GM18526 (cell line): Measurements from ENCODE around the gene TMEM128.

Source experiments
- POLR2A ChIP-seq: IDR thresholded peaks from 3 replicates; pipeline ENCODE4 v1.6.1; 2011; ENCODE audit not compliant: insufficient read length; ENCODE audit errors: extremely low read depth

TMEM128 gene, protein sequence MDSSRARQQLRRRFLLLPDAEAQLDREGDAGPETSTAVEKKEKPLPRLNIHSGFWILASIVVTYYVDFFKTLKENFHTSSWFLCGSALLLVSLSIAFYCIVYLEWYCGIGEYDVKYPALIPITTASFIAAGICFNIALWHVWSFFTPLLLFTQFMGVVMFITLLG

DNA sequence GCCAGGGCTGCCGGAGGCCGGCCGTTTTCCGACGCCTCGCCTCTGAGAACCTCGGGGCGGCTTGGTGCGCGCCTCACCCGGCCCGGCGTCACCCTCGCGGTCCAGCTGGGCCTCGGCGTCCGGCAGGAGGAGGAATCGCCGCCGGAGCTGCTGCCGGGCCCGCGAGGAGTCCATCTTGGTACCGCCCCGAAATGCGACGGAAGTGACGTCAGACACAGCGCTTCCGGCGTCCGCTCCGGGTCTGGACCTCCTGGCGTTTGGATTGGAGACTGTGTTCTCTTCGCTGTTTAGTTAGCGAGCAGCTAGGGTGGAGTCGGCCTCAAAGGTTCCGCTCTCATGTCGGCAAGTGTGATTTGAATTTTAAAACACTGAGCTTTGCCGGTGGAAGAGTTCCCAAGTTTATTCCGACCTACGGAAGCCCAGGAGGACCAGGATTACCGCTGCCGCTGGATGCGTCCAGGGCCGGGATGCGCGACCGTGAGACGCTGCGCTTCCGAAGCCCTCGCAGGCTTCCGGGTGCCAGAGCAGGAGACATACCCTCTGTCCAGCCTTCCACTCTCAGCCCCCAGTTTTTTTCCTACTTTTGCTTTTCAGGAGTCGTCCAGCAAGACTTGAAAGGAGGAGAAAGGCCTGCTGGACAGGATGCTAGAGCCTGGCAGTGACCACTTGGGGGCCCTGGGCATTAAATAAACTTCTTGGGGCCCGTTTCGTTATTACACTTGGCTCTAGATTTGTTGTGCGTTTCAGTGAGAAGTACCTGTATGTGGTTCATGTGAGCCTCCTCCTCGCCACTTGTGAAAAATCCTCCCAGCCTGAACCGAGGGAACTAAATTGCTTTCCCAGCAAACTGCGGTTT, at the start of gene TMEM128:
Gene TMEM128, minus strand, starts transcription at position 195 of the 856 bp plus-strand sequence. Its CDS starts 21 bp downstream, at position 174.
- peak; percentile 93 for TF ChIP-seq POLR2A

DNA sequence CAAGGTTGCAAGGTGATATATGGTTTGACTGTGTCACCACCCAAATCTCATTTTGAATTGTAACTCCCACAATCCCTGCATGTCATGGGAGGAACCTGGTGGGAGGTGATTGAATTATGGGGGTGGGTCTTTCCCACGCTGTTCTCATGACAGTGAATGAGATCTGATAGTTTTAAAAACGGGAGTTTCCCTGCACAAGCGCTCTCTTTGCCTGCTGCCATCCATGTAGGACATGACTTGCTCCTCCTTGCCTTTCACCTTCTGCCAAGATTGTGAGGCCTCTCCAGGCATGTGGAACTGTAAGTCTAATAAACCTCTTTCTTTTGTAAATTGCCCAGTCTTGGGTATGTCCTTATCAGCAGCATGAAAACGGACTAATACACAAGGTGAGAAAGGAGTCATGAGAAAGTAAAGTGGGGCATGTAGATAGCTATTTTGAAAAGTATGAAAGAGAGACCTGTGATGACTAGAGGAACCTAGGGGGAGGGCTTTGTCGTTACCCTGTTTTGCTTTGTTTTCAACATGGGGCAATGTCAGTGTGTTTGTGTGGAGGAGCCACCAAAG, 48.3 kb upstream of the TMEM128 start:
- TF ChIP-seq POLR2A: no peak

DNA sequence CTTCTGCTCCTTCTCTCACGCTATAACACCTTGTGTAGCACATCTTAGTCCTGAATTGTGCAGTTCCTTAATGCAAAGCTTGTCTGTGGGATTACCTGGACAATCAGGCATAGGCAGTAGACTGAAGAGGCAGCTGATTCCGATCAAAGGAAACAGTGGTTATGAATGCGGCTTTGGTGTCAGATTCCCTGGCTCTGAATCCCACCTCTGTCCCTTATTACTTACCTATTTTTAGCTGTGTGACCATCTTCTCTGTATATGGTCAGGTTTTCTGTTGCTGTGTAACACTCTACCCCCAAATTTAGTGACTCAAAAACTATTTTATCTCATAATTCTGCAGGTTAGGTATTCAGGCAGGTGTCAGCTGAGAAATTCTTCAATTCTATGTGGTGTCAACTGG, 45.3 kb upstream of the TMEM128 start:
- no peak for TF ChIP-seq POLR2A

DNA sequence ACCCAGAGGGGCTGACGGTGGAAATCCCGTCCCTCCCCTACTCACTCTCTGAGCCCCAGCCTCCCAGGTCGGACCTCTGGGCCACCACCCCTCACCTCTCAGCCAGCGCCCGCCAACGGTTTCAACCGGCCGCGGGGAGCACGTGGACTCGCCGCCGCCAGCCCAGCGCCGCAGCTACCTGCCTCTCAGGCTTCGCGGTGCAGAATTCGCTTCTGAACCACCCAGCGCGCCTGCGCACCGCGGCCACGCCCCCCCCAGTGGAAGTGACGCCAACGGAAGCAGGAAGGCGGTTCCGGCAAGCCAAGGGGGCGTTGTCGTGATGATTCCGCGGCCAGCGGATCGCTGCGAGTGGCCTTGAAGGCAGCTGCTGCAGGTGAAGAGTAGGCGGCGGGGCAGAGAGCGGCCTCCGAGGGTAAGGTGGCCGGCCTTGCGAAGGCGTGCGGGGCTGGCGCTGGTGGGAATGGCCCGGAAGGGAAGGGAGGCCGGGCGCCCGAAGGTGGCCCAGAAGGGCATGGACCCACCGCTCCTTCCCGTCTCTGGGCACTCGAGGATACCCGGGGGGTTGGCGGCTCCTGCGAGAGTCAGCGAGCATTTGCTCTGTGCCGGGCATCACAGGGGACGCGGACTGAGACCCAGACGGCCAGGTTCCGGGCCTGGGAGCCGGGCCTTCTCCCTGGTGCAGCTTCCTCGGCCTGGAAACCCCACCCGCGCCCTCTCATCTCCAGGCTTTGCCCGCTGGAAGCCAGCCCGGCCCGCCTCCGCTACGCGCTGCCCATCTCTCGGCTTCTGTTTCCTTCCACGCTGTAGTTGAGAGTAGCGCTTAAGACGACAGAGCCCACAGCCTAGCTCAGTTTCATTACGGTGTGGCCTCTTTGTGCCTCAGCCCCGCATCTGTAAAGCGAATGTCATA, 42.2 kb upstream of the TMEM128 start, which contains the start of the genes LYAR and ZBTB49:
Gene LYAR, minus strand, starts transcription at position 214 of the 910 bp plus-strand sequence. CDS start 6,412 bp downstream, outside the sequence.
Gene ZBTB49, plus strand, starts transcription at position 311 of the 910 bp plus-strand sequence. CDS start 9,695 bp downstream, outside the sequence.
- TF ChIP-seq POLR2A: peak; percentile 82

DNA sequence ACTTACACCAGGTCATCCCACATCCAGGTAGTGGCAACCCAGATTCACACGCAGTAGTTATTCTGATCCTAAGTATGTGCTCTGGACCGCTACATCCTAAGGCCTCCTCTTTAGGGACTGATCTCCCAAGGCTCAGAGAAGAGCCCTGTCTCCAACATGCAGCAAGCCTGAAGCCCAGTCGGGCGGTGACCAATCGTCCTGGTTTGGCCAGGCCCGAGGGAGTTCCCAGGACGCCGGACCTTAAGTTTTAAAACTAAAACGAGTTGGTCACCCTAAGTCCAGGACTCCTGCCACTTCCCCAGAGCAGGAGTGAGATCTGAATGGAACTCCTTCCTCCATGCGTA, 41.5 kb upstream of the TMEM128 start:
- TF ChIP-seq POLR2A: no peak

DNA sequence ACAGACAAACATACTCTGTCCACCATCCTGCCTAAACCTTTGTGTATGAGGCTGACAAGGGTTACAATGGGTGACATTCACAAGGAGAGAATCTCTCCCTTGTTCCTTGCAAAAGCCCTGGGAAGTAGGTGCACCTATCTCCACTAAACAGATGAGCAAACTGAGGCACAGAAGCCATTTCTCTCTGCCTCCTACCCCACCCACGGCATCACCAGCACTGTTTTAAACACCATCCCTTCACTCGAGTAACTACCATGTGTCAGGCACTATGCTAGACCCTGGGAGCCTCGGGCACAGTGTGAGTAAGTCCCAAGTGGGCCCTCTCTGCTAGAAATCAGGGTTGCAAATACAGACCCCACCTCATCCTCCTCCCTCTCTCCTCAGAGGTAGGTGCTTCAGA, 41.0 kb upstream of the TMEM128 start:
- no peak for TF ChIP-seq POLR2A

DNA sequence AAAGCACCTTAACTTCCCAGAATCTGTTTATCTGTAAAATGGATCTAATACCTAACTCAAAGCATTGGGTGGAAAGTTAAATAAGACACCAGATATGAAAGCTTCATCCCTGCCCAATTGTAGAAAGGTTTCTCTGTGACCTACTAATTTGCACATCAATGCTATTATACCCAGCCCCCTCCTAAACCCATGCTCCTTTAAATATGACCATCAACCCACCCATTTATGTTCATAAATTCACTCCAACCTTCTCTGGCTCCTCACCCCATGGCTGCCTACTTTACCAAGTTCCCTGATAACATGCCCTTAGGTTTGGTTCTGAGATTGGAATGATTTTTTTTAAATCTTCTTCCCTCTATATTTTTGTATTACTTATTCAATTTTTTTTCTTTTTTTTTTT, 40.1 kb upstream of the TMEM128 start:
- TF ChIP-seq POLR2A: no peak

DNA sequence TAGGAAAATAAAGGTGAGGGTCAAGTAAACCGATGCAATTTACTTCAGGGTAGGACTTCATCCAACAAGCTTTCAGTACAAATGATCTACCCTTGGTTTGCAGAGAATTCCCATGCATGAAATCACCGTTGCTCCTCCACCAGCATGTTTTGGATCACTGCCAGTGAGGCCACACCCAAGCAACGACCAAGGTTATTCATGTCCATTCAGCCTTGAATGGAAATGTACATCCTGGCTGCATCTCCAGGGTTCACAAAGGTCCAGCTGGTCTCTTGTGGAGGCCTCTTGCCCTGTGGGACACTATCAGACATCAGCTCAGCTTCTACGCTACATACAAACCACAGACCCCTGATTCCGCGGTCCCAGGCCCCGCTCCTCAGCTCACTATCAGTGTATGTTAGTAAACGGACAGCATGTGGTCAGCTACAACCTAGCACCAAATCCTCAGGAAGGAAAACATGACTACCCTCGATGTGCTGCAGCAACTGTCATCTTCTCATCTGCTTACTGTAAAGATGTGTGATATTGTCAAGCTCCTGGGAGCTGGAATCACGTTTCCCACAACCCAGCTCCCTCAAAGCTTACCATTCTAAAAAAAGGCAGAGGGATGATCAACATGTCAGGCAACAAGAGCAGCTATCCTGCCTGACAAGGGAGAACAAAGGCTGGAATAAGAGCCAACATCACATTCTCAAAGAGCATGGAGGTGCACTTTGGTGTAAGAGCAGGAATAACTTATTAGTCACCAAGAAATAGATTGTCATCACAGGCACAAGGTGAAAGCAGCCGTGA, 37.0 kb upstream of the TMEM128 start:
- TF ChIP-seq POLR2A: no peak

DNA sequence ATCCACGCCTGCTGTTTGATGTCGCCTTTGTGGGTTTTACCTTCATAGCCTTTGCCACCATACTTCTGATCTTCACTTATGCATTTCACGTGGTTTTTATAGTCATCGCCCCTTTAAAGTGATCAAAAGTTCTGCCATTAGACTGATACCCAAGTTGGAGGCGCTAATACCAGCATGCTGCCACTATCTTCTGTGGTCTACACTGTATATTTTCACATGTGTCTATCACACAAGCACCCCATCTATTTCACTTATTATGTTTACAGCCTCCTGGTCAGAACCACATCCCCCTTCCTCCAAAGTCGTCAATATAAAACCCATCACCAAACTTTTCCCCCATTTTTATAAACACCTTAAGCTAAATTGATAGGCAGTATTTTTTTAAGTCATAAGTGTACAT, 33.8 kb upstream of the TMEM128 start:
- no peak for TF ChIP-seq POLR2A

DNA sequence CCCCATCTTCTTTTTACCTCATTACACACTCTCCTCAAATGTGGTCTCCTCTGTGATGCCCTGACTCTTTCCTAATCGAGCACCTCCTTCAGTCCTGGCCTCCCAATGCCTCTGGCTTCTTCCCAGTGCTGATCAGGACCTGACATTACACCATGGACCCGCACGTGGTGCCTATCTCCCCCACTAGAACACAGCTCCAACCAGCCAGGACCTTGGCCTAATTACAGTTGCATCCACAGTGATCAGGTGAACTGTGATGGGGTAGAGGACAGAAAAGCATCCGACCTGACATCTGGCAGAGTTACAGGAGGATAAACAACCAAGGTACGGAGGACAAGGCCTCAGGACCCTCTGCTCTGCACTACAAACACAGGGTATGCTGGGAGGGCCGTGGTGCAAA, 29.5 kb upstream of the TMEM128 start:
- no peak for TF ChIP-seq POLR2A

DNA sequence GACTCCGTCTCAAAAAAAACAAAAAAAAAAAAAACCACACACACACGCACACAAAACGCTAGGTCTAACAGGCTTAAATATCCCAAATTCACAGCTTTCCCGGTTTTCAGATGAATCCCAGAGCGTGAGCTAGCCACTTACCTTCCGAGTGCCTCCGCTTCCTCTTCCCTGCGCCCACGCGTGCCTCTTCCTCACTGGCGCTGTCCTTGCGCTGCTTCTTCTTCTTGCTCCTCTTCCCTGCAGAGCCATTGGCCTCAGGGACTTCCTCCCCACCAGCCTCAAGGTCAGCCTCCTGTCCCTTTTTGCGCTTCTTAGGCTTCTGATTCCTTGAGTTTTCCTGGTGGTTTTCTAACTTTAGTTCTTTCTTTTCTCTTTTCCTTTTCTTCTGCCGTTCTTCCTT, 26.2 kb upstream of the TMEM128 start:
- TF ChIP-seq POLR2A: no peak

DNA sequence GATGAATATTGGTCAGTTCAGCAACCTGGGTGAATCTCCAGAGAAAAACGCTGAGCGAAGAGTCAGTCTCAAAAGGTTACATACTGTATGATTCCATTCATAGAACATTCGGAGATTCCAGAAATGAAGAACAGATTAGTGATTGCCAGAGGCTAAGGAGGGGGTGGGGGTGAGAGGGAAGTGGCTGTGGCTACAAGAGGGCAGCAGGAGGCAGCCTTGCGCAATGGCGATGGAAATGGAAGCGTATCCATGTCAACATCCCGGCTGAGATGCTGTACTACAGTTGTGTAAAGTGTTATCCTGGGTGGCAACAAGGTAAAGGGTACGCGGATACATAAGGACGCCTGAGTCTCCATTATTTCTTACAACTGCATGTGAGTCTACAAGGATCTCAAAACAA, 23.9 kb upstream of the TMEM128 start:
- TF ChIP-seq POLR2A: no peak

DNA sequence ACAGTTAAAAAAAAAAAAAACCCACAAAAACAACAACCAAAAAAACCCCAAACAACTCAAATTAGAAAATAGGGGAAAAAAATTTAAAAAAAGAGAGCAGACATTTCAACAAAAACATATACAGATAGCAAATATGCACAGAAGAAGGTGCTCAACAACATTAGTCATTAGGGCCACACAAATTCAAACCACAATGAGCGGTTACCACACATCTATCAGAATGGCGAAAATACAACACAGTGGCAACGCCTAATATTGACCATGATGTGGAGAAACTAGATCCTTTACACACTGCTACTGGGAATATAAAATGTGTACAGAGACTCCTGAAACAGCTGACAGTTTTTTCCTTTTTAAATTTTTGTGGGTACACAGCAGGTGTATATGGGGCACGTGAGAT, 22.5 kb upstream of the TMEM128 start:
- no peak for TF ChIP-seq POLR2A

DNA sequence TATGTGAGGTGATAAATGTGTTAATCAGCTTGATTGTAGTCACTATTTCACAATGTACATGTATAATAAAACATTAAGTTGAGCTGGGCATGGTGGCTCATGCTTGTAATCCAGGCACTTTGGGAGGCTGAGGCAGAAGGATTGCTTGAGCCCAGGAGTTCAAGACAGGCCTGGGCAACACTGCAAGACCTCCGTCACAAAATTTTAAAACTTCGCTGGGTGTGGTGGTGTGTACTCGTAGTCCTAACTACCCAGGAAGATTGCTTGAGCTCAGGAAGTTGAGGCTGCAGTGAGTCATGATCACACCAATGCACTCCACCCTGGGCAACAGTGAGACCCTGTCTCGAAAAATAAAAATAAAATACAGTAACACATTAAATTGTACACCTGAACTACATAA, 21.8 kb upstream of the TMEM128 start:
- no peak for TF ChIP-seq POLR2A
